Ishikawa (cell line): ENCODE results near the gene UQCC3.

ENCODE experiments used
- CEBPB ChIP-seq: IDR thresholded peaks from 2 replicates; pipeline ENCODE4 v1.6.1; 2012
- CREB1 ChIP-seq: IDR thresholded peaks from 2 replicates; pipeline ENCODE4 v1.6.1; 2012; ENCODE audit warnings: low read depth
- EGR1 ChIP-seq: IDR thresholded peaks from 2 replicates; pipeline ENCODE4 v1.6.1; 2012
- EP300 ChIP-seq: IDR thresholded peaks from 2 replicates; pipeline ENCODE4 v1.6.1; 2012; ENCODE audit warnings: borderline replicate concordance
- FOXM1 ChIP-seq: IDR thresholded peaks from 2 replicates; pipeline ENCODE4 v1.6.1; 2012; ENCODE audit warnings: low read depth, borderline replicate concordance
- NFIC ChIP-seq: IDR thresholded peaks from 2 replicates; pipeline ENCODE4 v1.6.1; 2012
- RAD21 ChIP-seq: IDR thresholded peaks from 2 replicates; pipeline ENCODE4 v1.6.1; 2012; ENCODE audit warnings: low read depth
- TAF1 ChIP-seq: IDR thresholded peaks from 2 replicates; pipeline ENCODE4 v1.6.1; 2012; ENCODE audit warnings: low read depth, mild to moderate bottlenecking
- TCF12 ChIP-seq: IDR thresholded peaks from 2 replicates; pipeline ENCODE4 v1.6.1; 2012; ENCODE audit warnings: low read depth
- TEAD4 ChIP-seq: IDR thresholded peaks from 2 replicates; pipeline ENCODE4 v1.6.1; 2012
- YY1 ChIP-seq: IDR thresholded peaks from 2 replicates; pipeline ENCODE4 v1.6.1; 2012; ENCODE audit warnings: low read depth
- ZBTB7A ChIP-seq: IDR thresholded peaks from 2 replicates; pipeline ENCODE4 v1.6.1; 2012; ENCODE audit warnings: low read depth
- TF ChIP-seq, protein P1 (sequence below): IDR thresholded peaks from 2 replicates; pipeline ENCODE4 v1.6.1; 2012; ENCODE audit warnings: low read depth, mild to moderate bottlenecking
- TF ChIP-seq, protein P2 (sequence below): IDR thresholded peaks from 2 replicates; pipeline ENCODE4 v1.6.1; 2012
- TF ChIP-seq, protein P3 (sequence below): IDR thresholded peaks from 2 replicates; pipeline ENCODE4 v1.6.1; 2012

The UQCC3 gene

DNA sequence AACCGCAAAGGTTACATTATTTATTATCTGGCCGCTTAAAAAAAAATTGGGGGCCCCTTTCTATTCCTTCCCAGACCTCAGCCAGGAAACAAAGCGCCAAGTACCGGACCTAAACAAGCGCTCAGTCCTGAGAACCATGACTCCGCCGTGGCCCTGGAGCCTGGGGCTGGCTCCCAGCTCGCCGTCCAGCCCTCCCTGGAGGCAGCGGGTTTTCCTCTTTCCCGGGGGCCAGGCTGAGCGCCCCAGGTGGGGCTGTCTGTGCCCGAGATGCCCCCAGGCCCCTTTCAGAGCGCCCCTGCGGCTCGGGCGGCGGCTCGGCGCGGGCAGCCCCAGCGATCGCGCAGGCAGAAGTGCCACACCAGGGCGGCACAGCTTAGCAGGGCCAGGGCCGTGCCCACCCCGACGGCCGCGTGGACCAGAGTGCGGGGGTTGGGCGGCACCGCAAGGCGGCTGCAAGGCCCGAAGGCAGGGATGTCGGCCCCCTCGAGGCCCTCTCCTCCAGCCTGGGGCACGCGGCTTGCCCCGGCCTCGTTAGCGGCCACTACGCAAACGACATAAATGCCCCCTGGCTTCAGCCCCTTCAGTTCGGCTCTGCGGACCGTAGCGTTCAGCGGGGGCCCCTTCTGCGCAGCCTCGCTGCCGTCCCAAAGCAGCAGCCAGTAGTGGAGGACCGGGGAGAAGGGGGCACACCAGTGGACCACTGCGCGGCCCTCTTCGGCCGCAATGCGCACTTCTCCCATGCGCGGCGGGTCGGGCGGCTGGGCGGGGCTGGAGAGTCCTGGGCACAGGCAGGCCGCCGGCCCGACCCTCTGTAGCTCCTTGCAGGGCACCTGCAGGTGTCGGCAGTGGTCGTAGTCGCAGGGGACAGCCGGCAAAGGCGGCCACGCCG is 16.3 kb downstream of the UQCC3 start:
- TF ChIP-seq YY1 (no peak), TCF12 (no peak), TAF1 (no peak), TEAD4 (no peak), EGR1 (no peak), EP300 (no peak), NFIC (no peak), CEBPB (no peak), CREB1 (no peak), FOXM1 (no peak), ZBTB7A (no peak)
- TF ChIP-seq, protein P1, sequence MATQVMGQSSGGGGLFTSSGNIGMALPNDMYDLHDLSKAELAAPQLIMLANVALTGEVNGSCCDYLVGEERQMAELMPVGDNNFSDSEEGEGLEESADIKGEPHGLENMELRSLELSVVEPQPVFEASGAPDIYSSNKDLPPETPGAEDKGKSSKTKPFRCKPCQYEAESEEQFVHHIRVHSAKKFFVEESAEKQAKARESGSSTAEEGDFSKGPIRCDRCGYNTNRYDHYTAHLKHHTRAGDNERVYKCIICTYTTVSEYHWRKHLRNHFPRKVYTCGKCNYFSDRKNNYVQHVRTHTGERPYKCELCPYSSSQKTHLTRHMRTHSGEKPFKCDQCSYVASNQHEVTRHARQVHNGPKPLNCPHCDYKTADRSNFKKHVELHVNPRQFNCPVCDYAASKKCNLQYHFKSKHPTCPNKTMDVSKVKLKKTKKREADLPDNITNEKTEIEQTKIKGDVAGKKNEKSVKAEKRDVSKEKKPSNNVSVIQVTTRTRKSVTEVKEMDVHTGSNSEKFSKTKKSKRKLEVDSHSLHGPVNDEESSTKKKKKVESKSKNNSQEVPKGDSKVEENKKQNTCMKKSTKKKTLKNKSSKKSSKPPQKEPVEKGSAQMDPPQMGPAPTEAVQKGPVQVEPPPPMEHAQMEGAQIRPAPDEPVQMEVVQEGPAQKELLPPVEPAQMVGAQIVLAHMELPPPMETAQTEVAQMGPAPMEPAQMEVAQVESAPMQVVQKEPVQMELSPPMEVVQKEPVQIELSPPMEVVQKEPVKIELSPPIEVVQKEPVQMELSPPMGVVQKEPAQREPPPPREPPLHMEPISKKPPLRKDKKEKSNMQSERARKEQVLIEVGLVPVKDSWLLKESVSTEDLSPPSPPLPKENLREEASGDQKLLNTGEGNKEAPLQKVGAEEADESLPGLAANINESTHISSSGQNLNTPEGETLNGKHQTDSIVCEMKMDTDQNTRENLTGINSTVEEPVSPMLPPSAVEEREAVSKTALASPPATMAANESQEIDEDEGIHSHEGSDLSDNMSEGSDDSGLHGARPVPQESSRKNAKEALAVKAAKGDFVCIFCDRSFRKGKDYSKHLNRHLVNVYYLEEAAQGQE: no peak
- TF ChIP-seq, protein P2, sequence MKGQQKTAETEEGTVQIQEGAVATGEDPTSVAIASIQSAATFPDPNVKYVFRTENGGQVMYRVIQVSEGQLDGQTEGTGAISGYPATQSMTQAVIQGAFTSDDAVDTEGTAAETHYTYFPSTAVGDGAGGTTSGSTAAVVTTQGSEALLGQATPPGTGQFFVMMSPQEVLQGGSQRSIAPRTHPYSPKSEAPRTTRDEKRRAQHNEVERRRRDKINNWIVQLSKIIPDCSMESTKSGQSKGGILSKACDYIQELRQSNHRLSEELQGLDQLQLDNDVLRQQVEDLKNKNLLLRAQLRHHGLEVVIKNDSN: no peak
- TF ChIP-seq, protein P3, sequence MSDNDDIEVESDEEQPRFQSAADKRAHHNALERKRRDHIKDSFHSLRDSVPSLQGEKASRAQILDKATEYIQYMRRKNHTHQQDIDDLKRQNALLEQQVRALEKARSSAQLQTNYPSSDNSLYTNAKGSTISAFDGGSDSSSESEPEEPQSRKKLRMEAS: no peak

DNA sequence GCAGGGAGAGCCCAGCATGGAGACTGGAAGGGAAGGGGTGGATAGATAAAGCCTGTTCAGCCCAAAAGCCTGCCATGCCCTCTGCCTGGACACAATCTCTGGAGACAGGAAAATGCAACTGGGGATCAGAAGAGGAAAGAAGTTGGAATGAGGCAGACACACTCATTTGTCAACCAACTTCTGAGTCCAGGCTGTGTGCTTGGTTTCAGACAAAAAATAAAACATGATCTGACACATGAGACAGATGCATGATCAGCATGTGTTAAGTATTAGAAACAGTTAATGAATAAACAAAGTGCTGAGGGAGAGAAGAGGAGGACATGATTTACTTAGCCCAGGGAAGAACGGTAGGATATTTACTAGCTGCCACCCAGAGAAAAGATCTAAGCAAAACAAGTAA is 17.0 kb downstream of the UQCC3 start:
- TF ChIP-seq EGR1 (no peak), TCF12 (no peak)

DNA sequence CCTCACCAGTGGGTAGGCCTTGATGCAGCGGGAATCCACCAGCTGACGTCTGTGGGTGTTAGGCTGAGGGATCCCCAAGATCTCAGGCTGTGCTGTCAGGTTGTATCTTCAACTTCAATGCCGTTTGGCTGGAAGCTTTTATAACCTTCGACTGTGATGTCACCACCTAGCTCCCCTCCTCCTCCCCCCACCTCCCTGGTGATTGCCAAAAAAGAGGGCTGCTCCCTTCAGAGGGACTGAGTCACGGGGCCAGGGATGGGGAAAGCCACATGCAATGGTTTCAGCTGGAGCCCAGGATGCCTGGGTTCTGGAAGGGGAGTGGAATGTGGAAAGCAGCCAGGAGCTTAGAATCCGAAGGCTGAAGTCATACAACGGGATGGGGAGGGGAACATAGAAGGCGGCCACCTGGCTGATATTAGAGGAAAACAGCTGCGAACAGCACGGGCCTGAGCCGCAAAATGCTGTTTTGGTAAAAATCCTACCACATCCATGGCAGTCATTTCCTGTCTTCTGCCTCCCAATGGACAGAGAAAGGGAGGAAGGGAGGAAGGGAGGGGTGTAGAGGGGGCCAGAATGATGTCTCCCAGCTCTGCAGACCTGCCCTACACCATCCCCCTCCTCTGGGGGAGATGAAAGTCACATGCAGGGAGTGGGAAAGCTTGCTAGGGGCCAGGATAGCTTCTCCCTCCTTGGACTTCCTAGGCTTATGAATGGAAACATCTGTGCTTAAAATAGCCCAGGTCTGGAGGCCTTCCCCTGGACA is 18.1 kb downstream of the UQCC3 start, which contains the start of gene LRRN4CL:
LRRN4CL (minus strand) TSS at position 110 of the 763 bp plus-strand sequence. CDS start 1,022 bp downstream, outside the sequence.
- TF ChIP-seq CREB1: no peak

GRCh38 chr11:62693624-62694023 is 22.2 kb downstream of the UQCC3 start:
- TF ChIP-seq TEAD4 (peak; percentile 67), NFIC (peak; percentile 83)
- TF ChIP-seq, protein P3: peak; percentile 29; the same call in 1 of the 2 replicates
- TF ChIP-seq, protein P2: 0 out of 2 replicates have a peak, but pooled peaks have one; percentile 19

DNA sequence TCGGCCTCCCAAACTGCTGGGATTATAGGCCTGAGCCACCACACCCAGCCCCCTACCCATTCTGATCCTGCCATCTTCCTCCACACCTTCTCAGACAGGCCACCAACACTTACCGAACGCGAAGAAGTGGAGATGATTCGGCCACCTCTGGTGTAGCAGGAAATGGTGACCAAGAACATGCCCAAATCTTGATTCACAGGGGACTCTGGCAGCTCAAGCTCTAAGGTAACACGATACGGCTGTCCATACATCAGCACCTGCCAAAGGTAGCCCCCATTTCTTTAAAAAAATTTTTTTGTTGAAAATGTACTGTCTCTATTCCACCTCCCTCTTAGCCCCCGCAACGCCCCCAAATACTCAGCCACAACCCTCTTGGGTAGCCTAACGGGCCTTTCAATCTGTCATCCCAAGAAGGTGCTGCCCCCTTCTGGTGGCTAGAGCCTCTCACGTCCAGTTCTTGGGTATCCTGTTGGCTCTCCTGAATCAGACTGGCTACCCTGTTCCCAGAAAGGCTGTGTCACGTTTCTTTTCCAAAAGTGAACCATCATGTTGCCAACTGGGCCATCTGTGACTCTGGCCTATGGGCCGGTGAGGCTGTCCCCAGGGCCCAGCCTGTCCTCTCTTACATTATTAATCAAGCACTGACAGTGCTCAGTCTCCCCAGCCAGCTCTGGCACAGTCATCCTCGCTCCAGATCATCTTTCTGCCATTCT is 23.1 kb downstream of the UQCC3 start:
- TF ChIP-seq, protein P3: no peak
- TF ChIP-seq RAD21: peak; percentile 69

DNA sequence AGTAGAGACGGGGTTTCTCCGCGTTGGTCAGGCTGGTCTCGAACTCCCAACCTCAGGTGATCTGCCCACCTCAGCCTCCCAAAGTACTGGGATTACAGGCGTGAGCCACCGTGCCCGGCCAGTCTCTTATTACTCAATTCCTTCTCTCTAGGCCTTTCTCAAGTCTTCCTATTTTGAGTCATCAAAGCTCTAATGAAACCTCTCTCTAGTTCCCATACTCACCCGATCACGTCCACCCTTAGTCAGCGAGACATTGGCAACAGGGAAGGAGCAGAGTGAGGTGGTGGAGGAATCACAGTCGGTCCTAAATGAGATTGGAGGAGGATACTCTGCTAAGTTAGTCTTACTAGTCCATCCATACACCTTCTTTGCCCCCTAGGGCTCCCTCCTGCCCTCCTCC is 30.8 kb downstream of the UQCC3 start:
- TF ChIP-seq EP300 (no peak), RAD21 (no peak), FOXM1 (no peak), CEBPB (no peak), EGR1 (no peak), ZBTB7A (no peak), TCF12 (no peak), YY1 (no peak), CREB1 (no peak), TEAD4 (no peak), NFIC (no peak), TAF1 (no peak)
- TF ChIP-seq, protein P3: no peak
- TF ChIP-seq, protein P1: no peak
- TF ChIP-seq, protein P2: no peak
